NCI-H345 treated with DMSO at 0.1 percent for 48 hours (cell line): ENCODE data around the gene LDLRAD3.

Experiments
- DNase-seq: peaks from one replicate; lab custom pipeline; 2025; ENCODE audit not compliant: unreplicated experiment; lab: John Stamatoyannopoulos, UW

Gene LDLRAD3

GRCh38 chr11:36229091-36229705 lies 285.3 kb downstream of the LDLRAD3 start:
- no peak for DNase-seq

DNA sequence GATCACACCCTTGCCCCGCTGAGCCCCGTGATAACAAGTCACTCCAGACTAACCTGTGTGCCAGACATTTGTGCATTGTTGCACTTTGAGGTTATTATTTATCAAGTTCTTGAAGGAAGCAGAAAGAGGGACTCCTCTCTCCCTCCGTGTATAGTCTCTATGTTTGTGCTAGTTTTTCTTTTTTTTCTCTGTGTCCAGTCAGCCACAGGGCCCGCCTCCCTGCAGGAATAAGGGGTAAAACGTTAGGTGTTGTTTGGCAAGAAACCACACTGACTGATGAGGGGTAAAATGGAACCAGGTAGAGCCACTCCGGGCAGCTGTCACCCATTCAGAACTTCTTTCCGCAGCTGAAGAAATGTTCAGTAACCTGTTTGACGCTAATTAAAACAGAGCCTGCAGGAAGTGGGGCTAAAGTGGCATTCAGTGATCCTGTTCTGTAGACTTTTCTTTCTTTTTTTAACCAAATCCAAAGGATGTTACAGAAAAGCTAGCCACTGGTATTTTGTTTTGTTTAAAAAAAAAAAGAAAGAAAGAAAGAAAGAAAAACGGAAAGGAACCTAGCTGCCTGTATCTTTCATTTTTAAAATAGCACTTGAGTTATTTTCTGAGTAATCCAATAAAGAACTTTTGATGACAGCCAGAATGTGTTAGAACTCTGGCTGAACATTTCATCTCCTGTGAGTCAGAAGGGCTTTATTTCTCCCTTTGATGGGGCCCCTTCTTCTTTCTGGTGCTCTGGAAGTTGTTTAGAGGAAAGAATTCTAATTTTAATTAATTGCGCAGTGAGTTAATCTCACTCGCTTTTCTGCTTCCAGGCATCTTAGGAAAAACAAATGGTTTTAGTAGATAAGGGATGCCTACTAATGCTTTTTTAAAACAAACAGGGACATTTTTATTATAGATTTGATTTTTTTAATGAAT lies 287.2 kb downstream of the LDLRAD3 start:
- no peak for DNase-seq

DNA sequence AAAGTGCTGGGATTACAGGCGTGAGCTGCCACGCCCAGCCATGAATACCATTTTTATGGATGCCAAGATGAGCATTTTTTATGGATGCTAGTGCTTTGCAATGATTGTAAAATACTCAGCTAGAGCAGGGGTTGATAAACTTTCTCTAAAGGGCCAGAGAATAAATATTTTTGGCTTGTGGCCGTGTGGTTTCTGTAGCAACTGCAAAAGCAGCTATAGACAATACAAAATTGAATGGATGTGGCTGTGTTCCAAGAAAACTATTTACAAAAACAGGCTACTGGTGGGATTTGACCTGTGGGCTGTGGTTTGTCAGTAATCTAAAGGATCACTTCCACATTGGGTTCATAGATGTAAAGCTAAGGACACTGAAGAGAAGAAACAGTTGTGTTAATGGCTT lies 289.3 kb downstream of the LDLRAD3 start:
- DNase-seq = peak; percentile 10

GRCh38 chr11:36234825-36235224 lies 291.0 kb downstream of the LDLRAD3 start:
- no peak for DNase-seq

DNA sequence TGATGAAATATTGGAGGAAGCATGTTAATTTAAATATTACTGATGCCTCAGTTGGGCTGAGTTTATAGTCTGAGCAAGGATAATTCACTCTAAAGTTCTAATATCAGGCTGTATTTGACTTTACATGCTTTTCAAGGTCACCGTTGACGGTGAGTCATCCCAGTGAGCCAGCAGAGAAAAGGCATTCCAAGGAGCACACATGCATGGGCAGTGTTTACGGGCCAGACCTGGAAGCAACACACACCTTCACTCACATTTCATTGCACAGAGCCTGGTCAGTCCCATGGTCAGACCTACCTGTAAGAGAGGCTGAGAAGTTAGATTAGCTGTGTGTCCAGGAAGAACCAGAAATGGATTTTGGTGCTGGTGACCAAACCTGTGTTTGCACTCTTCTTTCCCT lies 291.9 kb downstream of the LDLRAD3 start:
- DNase-seq = no peak

DNA sequence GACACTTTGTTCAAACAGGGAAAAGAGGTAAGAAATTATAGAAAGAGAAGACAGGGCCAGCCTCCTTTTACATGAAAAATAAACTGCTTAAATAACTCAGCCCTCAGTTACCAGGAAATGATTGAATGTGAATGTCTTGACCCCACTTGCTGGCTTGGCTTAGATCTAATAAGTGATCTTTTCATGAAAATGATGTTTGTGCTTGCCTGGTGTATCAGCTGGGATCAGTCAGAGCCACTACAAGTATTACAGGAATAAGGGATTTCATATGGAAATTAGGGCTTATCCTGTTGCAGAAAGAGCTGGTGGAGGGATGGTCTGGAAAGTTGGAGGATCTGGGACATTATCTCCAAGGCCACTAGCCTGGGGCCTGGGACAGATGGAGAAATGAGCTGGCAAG lies 293.5 kb downstream of the LDLRAD3 start:
- no peak for DNase-seq

DNA sequence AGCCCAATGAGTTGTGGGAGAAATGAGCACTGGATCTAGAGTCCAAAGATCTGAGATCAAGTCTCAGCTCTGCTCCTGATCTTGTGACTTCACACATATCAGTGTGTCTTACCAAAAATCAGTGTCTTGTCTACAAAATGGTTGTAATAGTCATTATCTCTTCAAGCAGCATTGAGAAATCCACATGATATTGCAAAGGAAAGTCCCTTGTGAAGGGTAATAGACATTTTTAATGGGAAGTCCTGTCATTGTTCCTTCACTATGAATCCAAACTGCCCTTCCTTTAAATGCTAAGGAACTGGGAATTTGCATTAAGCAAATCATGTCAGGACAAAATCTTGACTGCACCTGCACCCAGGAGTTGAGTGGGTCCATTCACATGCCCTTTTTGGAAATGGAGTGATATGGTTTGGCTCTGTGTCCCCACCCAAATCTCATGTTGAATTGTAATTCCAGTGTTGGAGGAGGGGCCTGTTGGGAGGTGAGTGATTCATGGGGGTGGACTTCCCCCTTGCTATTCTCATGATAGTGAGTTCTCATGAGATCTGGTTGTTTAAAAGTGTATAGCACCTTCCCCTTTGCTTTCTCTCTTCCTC lies 294.3 kb downstream of the LDLRAD3 start:
- DNase-seq = no peak

GRCh38 chr11:36238881-36239280 lies 295.0 kb downstream of the LDLRAD3 start:
- DNase-seq = no peak

DNA sequence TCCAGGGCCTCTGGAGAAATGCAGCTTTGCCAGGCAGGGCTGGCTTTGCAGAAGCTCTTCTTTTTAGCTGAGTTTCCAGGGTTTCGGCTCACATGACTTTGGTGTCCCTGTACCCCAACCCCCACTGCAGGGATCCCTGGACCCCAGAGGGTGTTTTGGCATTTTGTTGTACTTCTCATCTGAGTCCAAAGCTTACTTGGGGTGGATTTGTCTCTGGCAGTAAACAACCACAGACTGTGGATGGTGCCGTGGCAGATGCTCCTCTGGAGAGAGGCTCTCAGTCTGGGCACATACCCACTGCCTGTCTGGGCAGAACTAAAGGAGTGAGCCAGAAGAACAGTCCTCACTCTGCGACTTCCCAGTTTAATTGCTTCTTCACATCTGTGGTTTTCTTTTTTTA lies 295.8 kb downstream of the LDLRAD3 start:
- no peak for DNase-seq

DNA sequence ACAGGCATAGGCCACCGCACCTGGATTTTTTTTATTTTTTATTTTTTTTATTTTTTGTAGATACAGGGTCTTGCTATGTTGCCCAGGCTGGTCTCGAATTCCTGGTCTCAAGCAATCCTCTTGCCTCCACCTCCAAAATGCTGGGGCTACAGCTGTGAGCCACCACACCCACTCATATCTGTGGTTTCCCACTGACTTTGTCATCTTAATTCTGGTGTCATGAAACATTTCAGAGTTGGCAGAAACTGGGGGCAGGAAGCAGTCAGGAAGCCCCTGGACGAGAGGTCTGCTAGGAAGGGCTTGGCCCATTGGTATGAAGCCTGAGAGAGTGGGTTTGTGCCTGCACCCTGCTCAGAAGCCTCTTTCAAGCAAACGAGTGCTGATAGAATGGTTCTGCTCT lies 296.3 kb downstream of the LDLRAD3 start:
- DNase-seq = no peak

DNA sequence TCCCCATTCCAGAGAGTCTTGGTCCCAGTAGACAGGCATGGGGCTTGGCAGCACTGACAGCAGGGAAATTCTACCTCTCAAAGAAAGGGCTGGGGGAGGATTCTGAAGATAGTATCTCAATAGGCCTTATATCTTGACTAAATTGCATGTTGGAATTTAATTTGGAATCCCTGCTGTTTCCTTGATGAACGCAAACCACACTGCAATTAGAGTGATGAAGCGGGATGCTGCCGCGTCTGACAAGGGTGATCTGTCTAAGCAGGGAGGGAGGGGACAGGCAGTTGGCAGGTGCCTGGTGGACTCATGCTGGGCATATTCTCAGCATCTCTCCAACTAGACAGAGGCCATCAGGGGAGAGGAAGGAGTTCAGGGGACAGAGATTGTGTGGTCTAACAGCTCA lies 296.9 kb downstream of the LDLRAD3 start:
- DNase-seq = peak; percentile 6

DNA sequence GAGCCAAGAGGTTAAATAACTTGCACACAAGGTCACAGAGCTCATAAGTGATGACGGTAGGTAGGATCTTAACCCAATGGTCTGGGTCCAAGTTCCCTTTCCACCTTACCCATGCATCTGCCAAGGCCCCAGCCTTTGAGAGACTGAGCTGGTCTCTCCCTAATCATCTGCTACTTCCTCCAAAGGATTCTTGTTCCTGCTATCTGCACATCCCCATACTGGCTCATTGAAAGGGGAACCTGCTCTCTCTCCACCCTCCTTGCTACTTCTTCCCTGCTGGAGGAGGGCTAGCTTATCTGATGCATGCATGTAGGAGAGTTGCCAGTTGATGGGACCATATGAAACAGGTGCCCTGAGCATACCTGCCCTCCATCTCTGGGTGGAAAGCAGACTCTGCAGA lies 297.6 kb downstream of the LDLRAD3 start:
- no peak for DNase-seq

DNA sequence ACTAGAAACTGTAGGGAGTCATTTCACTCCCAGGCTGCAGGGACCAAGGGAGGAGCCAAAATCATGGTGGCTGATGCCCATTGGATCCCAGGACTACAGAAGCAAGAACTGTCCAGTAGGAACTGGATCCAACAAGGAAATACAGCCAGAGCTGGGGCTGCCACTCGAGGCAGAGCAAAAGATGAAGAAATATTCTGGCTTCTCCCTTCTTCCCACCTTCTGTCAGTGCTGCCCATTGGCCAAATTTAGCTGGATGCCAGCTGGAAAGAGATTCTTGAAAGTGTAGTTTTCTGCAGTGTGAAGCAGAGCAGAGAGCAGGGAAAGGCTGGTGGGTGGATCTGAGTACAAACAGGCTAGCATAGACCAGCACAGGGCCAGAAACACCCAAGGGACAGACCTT lies 299.8 kb downstream of the LDLRAD3 start:
- no peak for DNase-seq

DNA sequence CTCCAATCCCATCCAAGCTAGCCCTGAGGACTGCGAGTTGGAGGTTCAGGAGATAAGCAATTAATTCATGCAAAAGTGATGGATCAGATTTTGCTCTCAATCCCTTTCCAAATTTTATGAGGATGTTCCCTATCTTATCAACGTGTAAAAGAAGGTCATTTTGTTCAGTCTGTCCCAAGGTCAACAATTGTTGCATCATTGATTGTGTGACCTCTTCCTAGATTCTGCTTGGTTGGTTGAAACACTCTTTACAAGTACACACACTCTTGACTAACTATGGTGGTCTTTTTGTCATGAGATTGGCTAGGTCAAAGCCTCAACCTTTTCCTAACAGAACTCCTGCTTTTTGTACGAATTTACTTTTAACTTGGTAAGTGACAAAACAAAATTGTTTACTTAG lies 303.6 kb downstream of the LDLRAD3 start:
- DNase-seq = no peak

- DNase-seq = no peak
Measured at GRCh38 chr11:36248436-36248835, 304.6 kb downstream of the LDLRAD3 start.

GRCh38 chr11:36249246-36249645 lies 305.4 kb downstream of the LDLRAD3 start:
- DNase-seq = no peak

DNA sequence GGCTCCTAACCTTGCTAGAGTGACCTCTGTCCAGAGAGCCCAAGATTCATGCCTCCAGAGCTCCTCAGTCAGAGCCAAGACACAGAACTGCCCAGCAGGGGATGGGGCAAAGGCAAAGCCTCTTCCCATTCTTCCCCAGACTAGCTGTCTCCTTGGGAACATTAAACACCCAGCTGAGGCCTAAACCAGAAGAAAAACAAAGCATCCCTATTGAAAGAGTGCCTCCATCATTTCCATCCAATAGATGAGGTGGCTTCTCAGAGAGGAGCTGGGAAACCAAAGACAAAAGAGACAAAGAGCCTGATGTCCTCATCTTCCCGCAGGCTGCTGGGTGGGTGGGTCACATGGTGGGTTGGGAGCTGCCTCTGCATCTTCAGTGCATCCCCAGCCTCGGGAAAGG lies 308.0 kb downstream of the LDLRAD3 start:
- DNase-seq = no peak

- DNase-seq = peak; percentile 21
Measured at GRCh38 chr11:36253238-36253637, 309.4 kb downstream of the LDLRAD3 start.

DNA sequence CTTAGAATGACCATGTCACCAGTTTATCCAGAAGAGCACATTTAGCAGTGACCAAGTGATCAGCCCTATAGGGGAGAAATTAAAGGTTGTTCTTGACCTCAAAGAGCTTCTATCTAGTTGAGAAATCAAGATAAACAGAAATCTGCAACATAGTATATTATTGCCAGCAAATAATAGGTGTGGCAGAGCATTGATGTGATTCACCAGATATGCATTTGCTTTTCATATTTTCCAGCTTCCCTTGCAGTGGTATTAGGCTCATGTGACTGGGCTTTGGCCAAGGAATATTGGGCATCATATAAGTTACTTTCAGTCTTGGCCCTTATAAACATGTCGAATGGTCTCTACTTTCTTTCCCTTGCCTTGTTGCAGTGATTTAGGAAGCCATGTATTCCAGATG lies 310.9 kb downstream of the LDLRAD3 start:
- no peak for DNase-seq

DNA sequence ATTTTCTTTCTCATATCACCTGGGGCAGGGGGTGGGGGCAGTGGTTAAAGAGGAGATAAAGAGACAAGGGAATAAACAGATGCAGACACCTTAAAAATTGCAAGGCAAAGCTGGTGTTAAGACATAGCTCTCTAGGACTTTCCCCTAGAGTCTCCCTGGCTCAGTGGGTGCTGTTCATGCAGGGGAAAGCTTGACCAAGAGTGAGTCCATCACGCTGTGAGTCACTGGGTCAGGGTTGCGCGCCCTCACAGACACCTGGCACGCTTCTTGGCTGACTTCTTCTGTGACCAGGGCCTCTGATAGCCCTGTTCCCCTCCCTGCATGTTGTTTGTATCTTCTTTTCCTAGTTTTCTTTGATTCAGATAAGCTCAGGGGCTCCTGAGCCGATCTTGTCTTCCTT lies 313.5 kb downstream of the LDLRAD3 start:
- DNase-seq = no peak

- peak; percentile 46 for DNase-seq
Measured at GRCh38 chr11:36258730-36259360, 315.0 kb downstream of the LDLRAD3 start.

DNA sequence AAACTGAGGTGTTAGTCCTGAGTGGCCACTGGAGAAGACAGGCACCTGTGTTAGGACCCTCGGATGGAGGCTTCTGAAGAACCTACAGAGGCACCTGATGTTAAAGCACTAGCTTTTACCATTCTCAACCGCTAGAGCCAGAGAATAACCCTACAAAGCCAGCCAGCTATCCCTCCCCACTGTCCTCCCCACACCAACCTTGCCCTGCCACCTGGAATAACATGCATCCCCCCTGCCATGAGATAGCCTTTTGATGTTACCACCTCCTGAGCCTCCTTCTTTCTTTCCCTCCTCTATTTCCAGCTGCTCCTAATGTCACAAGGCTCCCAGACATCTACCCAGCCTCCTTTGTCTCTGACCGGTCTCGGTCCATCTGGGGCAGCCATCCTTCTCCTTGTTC lies 317.2 kb downstream of the LDLRAD3 start:
- DNase-seq = no peak
